ENCODE measurements around the gene CPN2.

CPN2 gene

GRCh38 chr3:194380326-194380725 lies 29.2 kb upstream of the CPN2 start:
- DNase-seq: no peak

- peak; percentile 18 for DNase-seq
These were observed 28.5 kb upstream of the CPN2 start for GRCh38 chr3:194379651-194380050.

GRCh38 chr3:194379231-194379630 lies 28.1 kb upstream of the CPN2 start:
- DNase-seq: no peak

GRCh38 chr3:194377708-194378107 lies 26.6 kb upstream of the CPN2 start:
- DNase-seq: no peak

DNA sequence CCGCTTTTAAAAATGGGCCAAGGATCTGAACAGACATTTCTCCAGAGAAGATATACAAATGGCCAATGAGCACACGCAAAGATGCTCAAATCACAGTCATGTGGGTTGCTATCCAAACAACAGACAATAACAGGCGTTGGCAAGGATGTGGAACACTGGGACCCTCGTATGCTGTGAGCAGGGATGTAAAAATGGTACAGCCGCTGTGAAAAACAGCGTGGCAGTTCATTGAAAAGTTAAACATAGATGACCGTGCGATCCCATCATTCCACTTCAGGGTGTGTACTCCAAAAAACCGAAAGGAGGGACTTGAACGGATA lies 25.1 kb upstream of the CPN2 start:
- DNase-seq: no peak

DNA sequence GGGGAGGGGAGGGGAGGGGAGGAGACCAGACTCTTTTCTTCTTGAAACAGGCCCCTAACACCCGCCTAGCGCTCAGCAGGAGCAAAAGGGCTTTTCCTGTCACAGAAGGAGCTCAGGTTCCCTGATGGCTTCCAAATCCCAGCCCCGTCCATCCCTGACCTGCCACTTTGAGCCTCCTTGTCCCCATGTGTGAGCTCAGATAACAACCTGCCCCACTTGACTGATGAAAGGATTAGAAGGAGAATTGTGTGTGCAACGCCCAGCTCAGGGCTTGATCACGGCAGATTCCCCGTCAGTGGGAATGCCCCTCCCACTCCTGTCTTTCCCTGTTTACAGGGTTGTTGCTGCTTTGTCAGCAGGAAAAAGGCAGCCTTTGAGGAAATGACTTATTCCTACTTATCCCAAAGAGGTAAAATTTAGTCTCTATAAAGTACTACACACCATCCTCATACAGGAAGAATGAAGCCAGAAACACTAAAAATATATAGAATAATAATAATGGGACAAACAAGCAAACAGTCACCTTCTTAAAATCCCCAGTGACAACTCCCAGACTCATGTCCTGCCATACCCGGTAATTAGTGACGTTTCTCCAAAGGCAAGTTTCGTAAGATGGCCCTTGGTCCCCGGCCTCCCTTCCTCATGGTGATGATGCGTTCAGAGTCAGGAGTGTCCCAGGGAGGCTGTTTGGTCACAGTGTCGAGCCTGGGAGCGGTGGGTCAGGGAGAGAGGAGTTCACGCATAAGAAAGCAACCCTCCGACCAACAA lies 24.5 kb upstream of the CPN2 start:
- DNase-seq: peak; percentile 52

DNA sequence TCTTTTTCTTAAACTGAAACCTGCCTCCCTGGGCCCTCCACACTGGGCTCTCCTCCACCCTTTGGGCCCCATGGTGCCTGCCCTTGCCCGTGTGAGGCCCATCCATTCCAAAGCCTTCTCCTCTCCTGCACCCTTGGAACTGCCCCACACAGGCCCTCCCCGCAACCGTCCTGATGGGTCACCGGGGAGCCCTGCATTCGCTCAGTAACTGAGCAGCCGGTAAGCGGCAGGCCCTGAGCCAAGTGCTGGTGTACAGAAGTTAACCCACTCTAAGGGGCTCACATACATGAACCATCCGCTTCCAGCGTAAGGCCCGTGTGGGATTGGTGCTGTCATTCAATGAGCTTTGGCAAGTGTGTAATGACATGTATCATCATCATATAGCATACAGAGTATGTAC lies 23.8 kb upstream of the CPN2 start:
- no peak for DNase-seq

GRCh38 chr3:194373899-194374298 lies 22.8 kb upstream of the CPN2 start:
- DNase-seq: no peak

- DNase-seq: no peak
These were observed 21.9 kb upstream of the CPN2 start for GRCh38 chr3:194373028-194373427.

DNA sequence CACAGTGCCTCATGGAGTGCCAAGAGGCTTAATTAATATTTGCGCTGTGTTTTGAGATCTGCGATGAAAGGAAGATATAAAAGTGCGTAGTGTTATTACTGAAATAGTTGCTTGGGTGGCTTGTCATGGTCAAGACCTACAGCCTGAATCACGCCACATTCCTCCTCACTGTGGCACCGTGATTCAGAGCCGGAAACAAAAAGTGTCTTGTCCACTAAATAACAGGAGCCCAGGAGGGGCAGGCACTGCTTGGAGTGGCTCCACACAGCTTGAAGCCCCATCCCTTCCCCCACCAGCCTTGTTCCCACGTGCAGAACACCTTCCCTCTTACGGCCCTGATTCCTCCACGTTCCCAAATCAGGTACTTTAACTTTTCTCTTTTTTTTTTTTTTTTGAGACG lies 19.6 kb upstream of the CPN2 start:
- no peak for DNase-seq

- DNase-seq: no peak
These were observed 18.6 kb upstream of the CPN2 start, which contains the start of gene LRRC15 for GRCh38 chr3:194369522-194370279. TSS of gene LRRC15 (minus strand) at chr3:194369743. CDS start at chr3:194361043, 8,700 bp downstream.

DNA sequence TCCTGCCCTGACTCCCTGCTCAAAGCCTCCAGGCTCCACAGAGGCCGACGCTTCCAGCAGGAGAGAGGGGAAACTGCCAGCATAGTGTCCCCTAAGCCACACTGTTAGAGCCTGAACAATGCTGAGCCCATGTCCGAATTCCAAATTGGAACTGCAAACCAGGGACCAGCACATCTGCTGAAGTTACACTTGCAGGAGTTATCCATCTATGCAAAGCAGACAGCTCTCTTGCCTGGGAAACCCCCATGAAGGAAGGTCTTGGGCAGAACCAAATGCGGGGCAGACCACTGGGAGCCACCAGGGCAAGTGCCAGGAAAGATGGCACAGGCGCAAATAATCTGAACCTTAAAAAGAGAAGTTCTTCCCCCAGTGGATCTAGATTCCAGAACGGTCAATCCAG lies 17.8 kb upstream of the CPN2 start:
- no peak for DNase-seq

DNA sequence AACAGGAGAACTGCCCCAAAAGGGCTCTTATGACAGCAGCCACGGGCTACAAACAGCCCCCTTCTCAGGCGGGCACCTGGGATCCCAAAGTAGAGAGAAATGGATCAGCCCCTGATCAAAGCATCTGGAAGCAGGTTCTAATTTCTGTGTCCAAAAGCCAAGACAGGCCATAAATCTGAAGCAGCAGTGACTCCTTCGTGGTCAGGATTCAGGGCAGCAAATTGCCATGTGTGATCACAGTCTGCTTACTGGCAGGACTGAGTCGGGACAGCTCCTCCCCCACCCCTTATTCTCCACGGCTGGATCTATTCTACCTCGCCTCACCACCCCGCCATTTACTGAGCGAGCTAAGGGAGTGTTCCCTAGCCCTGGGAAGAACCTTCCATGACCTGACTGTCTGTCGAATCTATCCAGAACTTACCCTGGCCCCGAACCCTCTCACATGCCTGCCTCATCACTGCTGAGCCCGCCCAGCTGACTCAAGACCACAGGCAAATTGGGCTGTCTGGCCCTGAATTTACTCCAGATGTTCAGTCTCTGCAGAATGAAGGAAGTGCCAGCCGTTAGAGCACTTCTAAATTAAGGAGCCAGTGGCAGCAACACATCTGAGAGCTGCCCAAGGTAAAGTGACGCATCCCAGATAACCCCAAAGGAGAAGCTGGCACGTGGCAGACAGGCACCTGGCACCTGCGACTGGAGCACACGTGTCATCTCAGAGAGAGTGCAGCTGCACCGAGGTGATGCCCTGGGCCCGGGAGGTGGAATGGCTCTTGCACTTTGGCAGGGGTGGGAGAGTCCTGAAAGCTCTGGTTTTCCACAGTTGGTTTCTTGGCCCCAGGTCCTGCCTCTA lies 17.1 kb upstream of the CPN2 start:
- no peak for DNase-seq

DNA sequence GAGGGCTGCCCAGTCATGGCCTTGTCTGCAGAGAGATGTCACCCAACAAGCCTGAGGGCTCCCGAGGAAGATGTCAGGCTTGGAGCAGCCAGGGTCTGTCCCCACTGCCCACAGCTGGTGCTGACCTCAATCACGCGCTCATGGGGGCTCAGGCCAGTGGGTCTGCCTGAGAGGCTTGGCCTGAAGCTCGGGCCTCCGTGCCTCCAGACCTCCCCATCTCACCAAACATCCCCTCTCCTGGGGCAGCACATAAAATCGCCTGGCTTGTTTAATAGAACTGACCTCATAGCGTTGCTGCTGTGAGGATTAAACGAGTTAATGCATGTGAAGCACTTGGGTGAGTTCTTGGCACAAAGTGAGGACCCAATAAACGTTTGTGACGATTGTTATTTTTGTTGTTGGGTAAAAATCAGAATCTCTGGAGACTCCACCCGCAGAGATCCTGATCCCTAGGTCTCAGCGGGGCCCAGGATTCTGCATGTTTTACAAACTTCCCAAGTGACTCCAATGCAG lies 14.9 kb upstream of the CPN2 start:
- DNase-seq: no peak

DNA sequence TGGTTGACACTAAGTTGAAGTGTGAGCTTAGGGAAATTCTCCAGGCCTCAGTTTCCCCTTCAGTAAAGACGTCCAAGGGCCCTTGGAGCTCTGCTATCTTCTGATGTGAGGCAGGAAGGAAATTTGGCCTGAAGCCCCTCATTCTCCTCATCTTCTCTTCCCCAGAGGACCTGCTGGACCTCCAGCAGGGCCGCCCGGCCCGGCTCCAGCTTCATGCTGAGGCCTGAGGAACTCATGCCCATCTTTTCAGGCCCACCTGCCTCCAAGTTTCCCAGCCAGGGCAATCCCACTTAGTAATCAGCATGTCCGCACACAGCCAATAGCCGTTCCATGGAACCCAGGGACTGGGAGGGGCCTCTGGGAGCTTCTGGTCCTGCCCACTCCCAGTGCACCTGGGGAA lies 14.4 kb upstream of the CPN2 start:
- no peak for DNase-seq

DNA sequence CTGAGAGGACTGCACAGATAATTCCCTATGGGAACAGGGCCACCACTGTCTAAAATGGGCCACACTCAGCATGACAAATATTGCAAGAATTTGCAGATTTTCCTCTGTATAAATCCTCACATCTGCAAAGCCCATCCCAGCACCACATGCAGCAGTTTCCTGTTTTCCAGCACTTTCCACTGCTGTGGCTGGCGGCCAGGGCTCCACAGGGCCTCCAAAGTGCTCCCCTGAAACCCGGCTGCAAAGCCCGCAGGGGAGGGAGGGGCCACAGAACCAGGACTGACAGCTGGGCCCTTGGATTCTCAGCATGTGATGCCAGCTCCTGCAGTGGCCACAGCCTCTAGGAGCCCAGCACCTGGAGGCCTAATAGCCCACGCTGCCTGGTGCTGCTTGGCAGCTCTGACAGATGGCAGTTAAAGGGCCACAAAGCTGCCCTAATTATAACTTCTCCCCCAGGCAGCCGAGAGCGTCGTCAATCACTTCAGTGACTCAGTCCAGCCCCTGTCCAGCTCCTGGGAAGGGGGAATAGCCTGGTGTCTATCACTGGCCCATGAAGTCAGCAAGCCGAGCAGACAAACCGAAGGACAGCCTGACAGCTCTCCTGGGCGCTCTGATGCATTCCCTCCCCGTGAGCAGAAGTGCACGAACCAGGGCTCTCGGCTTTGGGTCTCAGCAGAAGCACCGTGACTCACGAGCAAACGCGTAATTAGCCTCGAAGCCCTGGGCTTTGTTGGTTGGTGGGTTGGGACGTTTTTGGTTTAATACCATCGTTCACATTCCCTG lies 13.7 kb upstream of the CPN2 start:
- DNase-seq: peak; percentile 68

GRCh38 chr3:194364314-194364651 lies 13.2 kb upstream of the CPN2 start:
- no peak for DNase-seq

DNA sequence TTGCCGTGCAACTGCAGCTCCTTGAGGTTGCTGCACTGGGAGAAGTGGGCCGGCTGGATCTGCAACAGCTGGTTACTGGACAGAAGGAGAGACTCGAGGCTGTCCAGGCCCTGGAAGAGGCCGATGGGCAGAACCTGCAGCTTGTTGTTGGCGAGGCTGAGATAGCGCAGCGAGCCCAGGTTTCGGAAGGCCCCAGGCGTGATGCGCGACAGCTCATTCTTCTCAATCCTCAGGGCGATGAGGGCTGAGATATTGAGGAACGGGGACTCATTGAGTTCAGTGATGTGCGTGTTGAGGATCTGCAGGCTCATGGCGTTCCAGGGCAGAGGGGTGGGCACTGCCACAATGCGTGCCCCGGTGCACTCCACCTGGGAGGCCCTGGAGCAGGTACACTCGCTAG lies 9.4 kb upstream of the CPN2 start:
- no peak for DNase-seq

DNA sequence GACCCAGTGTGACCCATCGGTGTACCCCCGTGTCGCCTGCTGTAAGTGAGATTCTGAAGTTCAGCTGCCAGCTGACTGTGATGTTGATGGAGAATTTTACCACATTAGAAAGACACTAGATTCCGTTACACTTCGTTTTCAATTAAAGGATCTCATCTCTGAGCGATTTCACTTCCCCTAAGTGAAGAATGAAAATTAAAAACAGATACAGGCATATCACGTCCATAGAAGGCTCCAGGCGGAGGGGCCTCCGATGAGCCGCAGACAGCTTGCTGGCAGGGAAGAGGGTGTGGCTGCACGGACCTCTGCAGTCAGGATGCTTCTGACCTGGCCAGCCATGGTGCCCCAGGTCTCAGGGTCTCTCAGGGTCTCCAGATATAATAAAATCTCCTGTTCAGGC lies 6.6 kb upstream of the CPN2 start:
- no peak for DNase-seq

- DNase-seq: no peak
These were observed 4.3 kb upstream of the CPN2 start for GRCh38 chr3:194355379-194355778.

DNA sequence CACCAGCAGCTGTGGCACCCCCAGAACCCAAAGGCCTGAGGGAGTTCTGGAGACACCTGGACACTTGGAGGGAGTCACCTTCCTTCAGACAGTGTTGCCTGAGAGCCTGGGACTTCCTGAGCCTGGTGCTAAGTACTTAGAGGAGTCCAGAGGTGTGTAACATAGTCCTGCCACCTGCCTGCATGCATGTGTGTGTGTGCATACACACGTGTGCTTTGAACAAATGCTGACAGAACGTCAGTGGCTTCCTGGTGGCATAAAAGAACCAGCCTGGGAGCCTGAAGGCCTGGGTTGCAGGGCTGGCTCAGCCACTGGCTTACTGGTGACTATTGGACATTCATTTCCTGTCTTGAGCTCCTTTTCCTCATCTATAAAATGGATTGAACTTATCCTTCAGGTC lies 3.2 kb upstream of the CPN2 start:
- no peak for DNase-seq

- no peak for DNase-seq
These were observed 1.6 kb upstream of the CPN2 start for GRCh38 chr3:194352667-194353246.

Data from NCI-H2227 treated with DMSO at 0.1 percent for 48 hours (cell line).